MM.1S (cell line): ENCODE data around the gene SCAF11.

Experiments used
- DNase-seq: peaks from one replicate; pipeline ENCODE4 v3.0.0-alpha.2; 2015
- H2AFZ ChIP-seq: fragments of 300-600 bp; sonication (generic); 2 replicates; pipeline ENCODE4 v1.6.0; 2016; ENCODE audit warnings: antibody characterized with exemption, low read length
- H3F3A ChIP-seq: fragments of 300-600 bp; sonication (generic); 2 replicates; pipeline ENCODE4 v1.6.1; 2016; ENCODE audit warnings: mild to moderate bottlenecking, antibody characterized with exemption, low read length, moderate library complexity, mixed read lengths; ENCODE audit not compliant: insufficient read depth
- H3K27ac ChIP-seq: fragments of 300-600 bp; sonication (generic); 2 replicates; pipeline ENCODE4 v1.5.1; 2016; ENCODE audit warnings: mild to moderate bottlenecking, low read length
- H3K27me3 ChIP-seq: fragments of 300-600 bp; sonication (generic); replicated peaks from 2 replicates; pipeline ENCODE4 v1.6.0; 2016; ENCODE audit warnings: low read length; ENCODE audit not compliant: insufficient read depth
- H3K36me3 ChIP-seq: fragments of 300-600 bp; sonication (generic); replicated peaks from 2 replicates; pipeline ENCODE4 v1.6.1; 2016; ENCODE audit warnings: mild to moderate bottlenecking, low read length, mixed read lengths; ENCODE audit not compliant: insufficient read depth
- H3K4me1 ChIP-seq: fragments of 300-600 bp; sonication (generic); 2 replicates; pipeline ENCODE4 v1.6.1; 2016; ENCODE audit warnings: low read length, mixed read lengths
- H3K4me2 ChIP-seq: fragments of 300-600 bp; sonication (generic); 2 replicates; pipeline ENCODE4 v1.6.0; 2016; ENCODE audit warnings: low read depth, low read length
- H3K4me3 ChIP-seq: fragments of 300-600 bp; sonication (generic); 2 replicates; pipeline ENCODE4 v1.5.1; 2016; ENCODE audit warnings: low read length, mixed read lengths
- H3K79me2 ChIP-seq: fragments of 300-600 bp; sonication (generic); 2 replicates; pipeline ENCODE4 v1.6.1; 2016; ENCODE audit warnings: mixed run types, low read length, mixed read lengths
- H3K9ac ChIP-seq: fragments of 300-600 bp; sonication (generic); 2 replicates; pipeline ENCODE4 v1.6.1; 2016; ENCODE audit warnings: low read length, mixed read lengths
- H3K9me2 ChIP-seq: fragments of 300-600 bp; sonication (generic); replicated peaks from 2 replicates; pipeline ENCODE4 v1.6.1; 2016; ENCODE audit warnings: mild to moderate bottlenecking, low read length, mixed read lengths; ENCODE audit not compliant: insufficient read depth
- H3K9me3 ChIP-seq: fragments of 300-600 bp; sonication (generic); replicated peaks from 2 replicates; pipeline ENCODE4 v1.6.1; 2016; ENCODE audit warnings: mild to moderate bottlenecking, low read length, mixed read lengths; ENCODE audit not compliant: insufficient read depth
- H4K20me1 ChIP-seq: fragments of 300-600 bp; sonication (generic); 2 replicates; pipeline ENCODE4 v1.6.1; 2016; ENCODE audit warnings: mild to moderate bottlenecking, low read length, moderate library complexity, mixed read lengths; ENCODE audit not compliant: insufficient read depth
- CTCF ChIP-seq: fragments of 300-600 bp; sonication (generic); IDR thresholded peaks from 2 replicates; pipeline ENCODE4 v1.5.1; 2016; ENCODE audit warnings: antibody characterized with exemption, low read length, mixed read lengths
- EZH2 ChIP-seq: fragments of 300-600 bp; sonication (generic); optimal IDR thresholded peaks from 2 replicates; pipeline ENCODE3; 2017; ENCODE audit warnings: low read depth, mild to moderate bottlenecking, antibody characterized with exemption, low read length, mixed read lengths
- EZH2phosphoT487 ChIP-seq: fragments of 300-600 bp; sonication (generic); IDR thresholded peaks from 2 replicates; pipeline ENCODE4 v1.6.1; 2018; ENCODE audit warnings: antibody characterized with exemption, low read length

SCAF11 gene

GRCh38 chr12:45930369-45930768, 60.0 kb downstream of the SCAF11 start:
- Histone ChIP-seq H3K36me3 (peaks cover 6% of the 10 kb centered on the region; the same call in 1 of the 2 replicates), H3K4me2 (no peak overlapping the region), H3K9me3 (no peaks in the 10 kb centered on the region), H4K20me1 (no peaks in the 10 kb centered on the region), H3F3A (no peaks in the 10 kb centered on the region), H3K27me3 (no peaks in the 10 kb centered on the region), H3K9me2 (no peaks in the 10 kb centered on the region), H2AFZ (no peak overlapping the region), H3K4me3 (no peak overlapping the region), H3K27ac (no peak overlapping the region), H3K9ac (no peak overlapping the region), H3K4me1 (no peaks in the 10 kb centered on the region), H3K79me2 (no peaks in the 10 kb centered on the region)
- TF ChIP-seq CTCF: no peak
- no peak for DNase-seq

GRCh38 chr12:45928309-45928708, 62.1 kb downstream of the SCAF11 start:
- H3K27ac ChIP-seq: no peak overlapping the region
- no peaks in the 10 kb centered on the region for H3K9me2 ChIP-seq
- no peak overlapping the region for H2AFZ ChIP-seq
- peaks cover 6% of the 10 kb centered on the region; the same call in 1 of the 2 replicates for H3K36me3 ChIP-seq
- no peaks in the 10 kb centered on the region for H3F3A ChIP-seq
- no peaks in the 10 kb centered on the region for H3K79me2 ChIP-seq
- no peaks in the 10 kb centered on the region for H3K9me3 ChIP-seq
- DNase-seq: no peak
- H3K4me3 ChIP-seq: no peak overlapping the region
- H3K4me1 ChIP-seq: no peaks in the 10 kb centered on the region
- TF ChIP-seq CTCF (no peak), EZH2phosphoT487 (no peak), EZH2 (no peak)
- no peaks in the 10 kb centered on the region for H3K27me3 ChIP-seq
- no peak overlapping the region for H3K4me2 ChIP-seq
- H4K20me1 ChIP-seq: no peaks in the 10 kb centered on the region
- H3K9ac ChIP-seq: no peak overlapping the region

- Histone ChIP-seq H3K4me1 (no peaks in the 10 kb centered on the region), H3K79me2 (no peaks in the 10 kb centered on the region), H3K4me2 (no peak overlapping the region), H3K9me3 (no peaks in the 10 kb centered on the region), H3K36me3 (peaks cover 9% of the 10 kb centered on the region; the same call in 1 of the 2 replicates), H3F3A (no peaks in the 10 kb centered on the region; the same call in 1 of the 2 replicates), H3K27ac (no peak overlapping the region), H3K9me2 (no peaks in the 10 kb centered on the region), H3K9ac (no peak overlapping the region), H4K20me1 (no peaks in the 10 kb centered on the region), H2AFZ (no peak overlapping the region), H3K27me3 (no peaks in the 10 kb centered on the region), H3K4me3 (no peak overlapping the region)
- no peak for DNase-seq
- TF ChIP-seq CTCF (no peak), EZH2phosphoT487 (no peak), EZH2 (no peak)
Observed at GRCh38 chr12:45918818-45919217, 71.6 kb downstream of the SCAF11 start.
